Subcutaneous adipose tissue (tissue), 4 donors: Measurements from ENCODE around the gene TNIK. TPM values are rescaled to one million over a fixed set of nuclear protein-coding genes. Genes with fewer than 3 reads are reported as not detected.

Experiments
- CTCF ChIP-seq: fragments of 450-650 bp; IDR thresholded peaks from one replicate; pipeline ENCODE4 v1.5.1; 2016; ENCODE audit warnings: low read depth, mild to moderate bottlenecking, control low read depth, antibody characterized with exemption, moderate library complexity
- total RNA-seq, 4 donors: library from RNA; depleted of rRNA; stranded (reverse); fragments of >200 nt; gene quantifications; one replicate each; pipeline ENCODE4 v1.1.0, GENCODE V29; 2016

TNIK gene
- total RNA-seq, 4 donors from 2014 or later: 1.5 to 11.7 (median 1.9) TPM

- TF ChIP-seq CTCF: no peak
Observed at GRCh38 chr3:171237009-171237385, 223.2 kb downstream of the TNIK start.

GRCh38 chr3:171236265-171237008 lies 223.8 kb downstream of the TNIK start:
- no peak for TF ChIP-seq CTCF

- TF ChIP-seq CTCF: no peak
Observed at GRCh38 chr3:171234298-171235010, 225.8 kb downstream of the TNIK start.

- TF ChIP-seq CTCF: no peak
Observed at GRCh38 chr3:171231361-171231760, 228.8 kb downstream of the TNIK start.

GRCh38 chr3:171230865-171231264 lies 229.3 kb downstream of the TNIK start:
- TF ChIP-seq CTCF: no peak

GRCh38 chr3:171229173-171229572 lies 231.0 kb downstream of the TNIK start:
- TF ChIP-seq CTCF: no peak

- TF ChIP-seq CTCF: no peak
Observed at GRCh38 chr3:171228240-171228639, 232.0 kb downstream of the TNIK start.
